ENCODE data around the gene NYAP2.

Gene NYAP2

DNA sequence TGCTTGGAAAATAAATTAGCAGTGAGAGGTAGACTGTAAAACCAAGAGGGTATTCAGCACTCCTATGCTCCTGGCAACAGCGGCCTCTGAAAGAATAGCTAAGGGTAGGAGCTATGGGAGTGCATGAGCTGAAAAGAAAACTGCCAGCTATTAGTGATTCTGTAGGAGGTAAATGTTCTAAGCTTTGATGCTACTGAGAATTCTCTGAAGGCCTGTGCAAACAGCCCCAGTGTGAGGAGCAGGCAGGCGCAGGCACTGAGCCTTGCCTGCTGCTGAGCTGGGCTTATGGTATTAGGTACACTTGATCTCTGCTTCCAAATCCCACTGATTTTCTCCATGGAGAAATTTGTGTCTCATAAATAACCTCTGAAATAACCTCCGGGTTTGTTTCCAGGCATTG is 86.7 kb downstream of the NYAP2 start:
- DNase-seq (ENCODE audit: low read depth), result no peak

DNA sequence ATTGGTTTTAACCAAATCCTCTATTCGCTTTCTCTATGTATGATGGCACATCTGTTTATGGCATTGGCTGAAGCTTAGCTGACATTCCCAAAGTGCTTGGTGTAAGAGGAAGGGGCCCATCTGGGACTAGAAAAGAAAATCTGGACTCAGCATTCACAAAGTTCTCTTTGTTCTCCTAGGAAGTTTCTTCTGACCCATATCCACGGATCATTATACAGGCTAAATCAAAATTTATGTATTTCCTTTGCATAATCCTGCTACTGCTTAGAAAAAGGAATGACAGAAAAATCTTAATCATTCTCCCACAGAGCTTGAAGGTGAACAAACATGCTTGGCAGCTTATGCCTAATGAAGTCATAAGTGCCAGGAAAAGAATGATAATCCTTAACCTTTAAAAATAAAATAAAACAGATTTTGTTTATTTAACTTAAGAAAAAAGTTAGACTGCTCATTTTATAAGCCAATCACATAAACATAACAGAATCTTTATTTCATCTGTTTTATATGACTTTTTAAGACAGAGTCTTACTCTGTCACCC is 88.4 kb downstream of the NYAP2 start:
- DNase-seq (ENCODE audit: low read depth), result no peak

DNA sequence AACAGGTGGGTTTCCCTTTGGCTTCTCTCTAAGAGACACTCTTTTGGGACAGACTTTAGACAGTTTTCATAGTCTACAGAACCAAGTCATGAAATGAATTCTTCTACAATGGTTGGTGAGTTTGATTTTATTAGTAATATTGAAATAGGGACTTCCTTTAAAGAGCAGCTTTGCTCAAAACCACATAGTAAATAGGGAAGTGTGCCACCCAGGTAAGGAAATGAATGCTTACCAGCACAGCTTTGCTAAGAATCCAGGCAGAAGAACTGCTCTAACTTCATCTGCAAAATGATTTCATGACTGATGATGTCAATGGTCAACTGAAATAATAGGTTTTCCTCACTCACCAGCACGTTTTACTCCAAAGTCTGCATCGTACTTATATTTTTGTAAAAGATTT is 89.2 kb downstream of the NYAP2 start:
- DNase-seq (ENCODE audit: low read depth), result no peak

DNA sequence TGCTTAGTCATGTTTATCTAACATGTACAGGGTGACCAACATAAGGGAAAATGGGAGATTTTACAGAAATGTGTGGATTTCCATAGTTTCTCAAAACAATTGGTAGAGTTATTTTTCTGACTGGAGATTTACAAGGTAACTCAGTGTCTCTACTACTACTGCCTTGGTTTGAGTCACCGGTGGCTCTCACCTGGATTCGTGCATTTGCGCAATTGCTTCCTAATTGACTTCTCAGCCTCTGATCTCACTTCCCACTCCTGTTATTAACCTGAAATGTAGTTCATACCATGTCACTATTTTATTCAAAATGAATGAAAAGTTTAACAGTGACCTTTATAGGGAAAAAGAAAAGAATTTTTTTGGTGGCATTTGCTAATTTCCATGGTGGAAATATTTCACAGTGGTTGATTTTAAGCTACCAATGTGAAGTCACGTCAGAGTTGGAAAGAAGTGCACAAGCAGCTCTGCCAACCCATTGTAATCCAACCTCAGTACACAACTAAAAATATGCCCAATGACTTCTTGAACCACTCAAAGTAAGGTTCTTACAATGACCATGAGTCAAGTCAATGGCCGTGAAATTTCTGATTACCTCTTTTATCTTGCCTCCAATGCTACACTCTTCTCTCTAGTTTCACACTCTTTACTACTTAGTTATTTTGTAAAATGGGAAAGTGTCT is 94.0 kb downstream of the NYAP2 start:
- DNase-seq (ENCODE audit: low read depth), result no peak

DNA sequence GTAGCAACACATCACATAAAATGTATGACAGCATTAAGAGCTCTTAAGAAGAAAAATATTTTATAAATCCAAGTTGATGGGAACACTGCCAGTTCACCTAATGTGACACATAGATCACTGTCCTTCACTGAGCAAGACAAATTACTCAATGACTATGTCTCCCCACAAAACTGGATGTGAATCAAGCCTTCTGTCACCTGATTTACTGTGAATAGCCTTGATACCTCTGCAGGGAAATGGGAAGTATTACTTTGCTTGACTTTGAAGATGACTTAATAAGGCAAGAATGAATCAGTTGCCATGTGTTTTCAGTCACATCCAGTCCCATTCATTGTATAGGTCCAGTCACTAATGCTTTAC is 94.6 kb downstream of the NYAP2 start:
- DNase-seq (ENCODE audit: low read depth), result no peak

DNA sequence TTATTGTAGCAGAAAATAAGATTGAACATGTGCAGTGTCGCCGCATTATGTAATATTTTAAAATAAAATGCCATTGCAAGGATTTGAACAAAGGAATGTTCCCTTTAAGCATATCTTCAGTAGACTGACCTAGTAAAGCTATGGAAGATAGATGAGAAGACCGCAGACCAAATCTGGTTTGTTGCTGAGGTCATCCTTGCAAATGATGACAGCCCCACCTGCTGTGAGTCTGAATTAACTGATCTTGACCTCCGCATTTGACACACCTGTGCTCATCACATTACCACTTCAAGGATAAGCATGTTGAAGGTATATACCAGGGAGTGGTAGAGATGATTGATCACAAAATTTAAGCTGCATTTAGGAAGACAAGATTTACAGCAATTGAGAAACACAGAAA is 96.2 kb downstream of the NYAP2 start:
- DNase-seq (ENCODE audit: low read depth), result no peak

DNA sequence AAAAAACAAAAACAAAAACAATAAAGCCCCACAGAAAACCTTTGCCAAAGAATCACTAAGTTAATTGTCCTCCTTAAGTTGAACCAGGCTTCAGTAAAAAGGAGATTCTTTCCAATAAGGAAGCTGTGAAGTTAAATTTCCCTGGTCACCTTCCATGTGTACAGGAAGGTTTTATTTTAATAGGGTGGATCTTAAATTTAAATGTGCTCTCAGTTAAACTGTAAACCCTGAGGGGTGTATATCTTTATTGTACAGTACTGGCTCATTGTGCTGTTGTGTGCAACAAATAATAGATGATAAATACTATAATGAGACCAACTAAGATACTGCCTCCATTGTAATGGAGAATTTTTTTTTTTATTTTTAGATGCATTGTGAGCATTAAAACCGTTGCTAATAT is 97.1 kb downstream of the NYAP2 start:
- DNase-seq (ENCODE audit: low read depth), result no peak

DNA sequence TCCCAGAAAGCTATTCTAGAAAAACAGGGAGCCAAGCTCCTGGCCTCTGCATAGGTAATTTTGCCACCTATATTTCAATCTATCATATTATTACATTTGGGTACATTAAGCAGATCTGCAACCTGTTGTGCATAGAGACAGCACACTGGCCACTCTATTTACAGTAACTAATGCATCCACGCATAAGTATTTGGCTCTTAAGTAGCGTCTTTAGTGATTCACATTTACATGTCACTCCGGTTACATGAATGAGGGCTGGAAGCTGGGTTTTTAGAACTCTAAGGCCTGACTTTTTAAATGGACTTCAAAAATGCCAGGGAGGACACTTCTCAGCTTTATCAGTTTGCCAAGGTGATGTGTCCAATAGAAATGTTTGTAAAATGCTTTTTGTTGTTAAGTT is 97.7 kb downstream of the NYAP2 start:
- no peak for DNase-seq (ENCODE audit: low read depth)

DNA sequence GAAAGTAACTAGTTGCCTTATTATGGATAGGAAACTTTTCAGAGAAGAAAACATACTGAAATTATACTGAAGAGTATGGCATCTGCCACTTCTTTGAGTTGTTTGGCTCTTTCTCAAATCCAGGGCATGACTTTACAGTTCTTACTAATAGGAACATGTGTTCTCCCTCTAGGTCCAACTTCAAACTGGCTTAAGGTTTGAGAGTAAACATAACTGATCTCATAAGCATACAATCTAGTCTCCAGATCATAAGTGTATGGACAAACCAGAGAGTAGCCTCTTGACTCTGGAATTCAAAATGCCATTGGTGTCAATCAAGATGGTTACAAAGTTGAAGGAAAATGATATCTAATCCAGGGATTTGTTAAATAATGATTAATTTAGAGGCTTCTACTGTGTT is 101.5 kb downstream of the NYAP2 start:
- DNase-seq (ENCODE audit: low read depth), result no peak

DNA sequence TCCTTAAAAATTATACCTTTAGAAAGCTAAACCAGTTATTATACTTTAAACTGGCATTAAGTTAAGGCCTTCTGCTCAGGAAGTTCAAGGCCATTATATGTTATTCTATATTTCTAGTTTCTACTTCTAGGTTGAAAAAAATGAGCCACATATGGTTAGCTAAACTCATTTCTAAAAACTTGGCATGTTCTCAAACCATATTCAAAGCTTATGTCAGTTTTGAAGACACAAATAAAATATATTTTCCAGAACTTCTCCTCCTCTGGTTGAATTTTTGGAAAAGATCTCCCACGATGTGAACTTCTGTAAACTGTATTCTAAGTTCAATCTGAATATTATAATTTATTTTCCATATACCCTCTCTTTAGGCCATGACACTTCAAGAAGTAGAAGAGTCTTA is 103.5 kb downstream of the NYAP2 start:
- DNase-seq (ENCODE audit: low read depth), result no peak

DNA sequence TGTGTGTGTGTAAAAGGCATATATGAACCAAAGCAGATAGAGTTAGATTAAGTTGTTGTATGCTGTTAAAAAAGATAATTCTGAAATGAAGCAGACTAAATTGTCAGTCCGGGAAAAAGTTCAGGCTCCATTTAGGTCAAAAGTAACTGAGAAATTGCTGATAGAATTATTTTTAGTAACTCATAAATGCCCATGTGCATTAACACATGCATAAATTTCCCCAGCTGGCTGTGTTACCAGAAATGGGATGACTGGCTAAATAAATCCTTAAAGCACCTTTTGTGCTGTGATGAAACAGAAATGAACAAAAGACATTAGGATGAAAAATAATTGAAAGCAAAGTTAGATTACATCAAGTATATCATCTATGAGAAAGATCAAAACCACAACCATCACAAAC is 111.3 kb downstream of the NYAP2 start:
- no peak for DNase-seq (ENCODE audit: low read depth)

DNA sequence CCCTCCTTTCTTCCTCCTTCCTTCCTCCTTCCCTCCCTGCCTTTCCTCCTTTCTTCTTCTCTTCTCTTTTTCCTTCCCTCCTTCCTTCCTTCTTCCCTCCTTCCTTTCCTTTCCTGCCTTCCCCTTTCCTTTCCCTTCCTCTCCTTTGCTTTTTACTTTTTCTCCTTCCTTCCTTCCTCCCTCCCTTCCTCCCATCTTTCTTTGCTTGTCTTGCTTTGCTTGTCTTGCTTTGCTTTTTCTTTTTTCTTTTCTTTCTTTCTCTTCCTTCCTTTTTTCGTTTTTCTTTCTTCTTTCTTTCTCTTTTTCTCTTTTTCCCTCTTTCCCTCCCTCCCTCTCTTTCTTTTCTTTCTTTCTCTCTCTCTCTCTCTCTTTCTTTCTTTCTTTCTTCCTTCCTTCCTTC is 113.0 kb downstream of the NYAP2 start:
- DNase-seq (ENCODE audit: low read depth), result no peak

DNA sequence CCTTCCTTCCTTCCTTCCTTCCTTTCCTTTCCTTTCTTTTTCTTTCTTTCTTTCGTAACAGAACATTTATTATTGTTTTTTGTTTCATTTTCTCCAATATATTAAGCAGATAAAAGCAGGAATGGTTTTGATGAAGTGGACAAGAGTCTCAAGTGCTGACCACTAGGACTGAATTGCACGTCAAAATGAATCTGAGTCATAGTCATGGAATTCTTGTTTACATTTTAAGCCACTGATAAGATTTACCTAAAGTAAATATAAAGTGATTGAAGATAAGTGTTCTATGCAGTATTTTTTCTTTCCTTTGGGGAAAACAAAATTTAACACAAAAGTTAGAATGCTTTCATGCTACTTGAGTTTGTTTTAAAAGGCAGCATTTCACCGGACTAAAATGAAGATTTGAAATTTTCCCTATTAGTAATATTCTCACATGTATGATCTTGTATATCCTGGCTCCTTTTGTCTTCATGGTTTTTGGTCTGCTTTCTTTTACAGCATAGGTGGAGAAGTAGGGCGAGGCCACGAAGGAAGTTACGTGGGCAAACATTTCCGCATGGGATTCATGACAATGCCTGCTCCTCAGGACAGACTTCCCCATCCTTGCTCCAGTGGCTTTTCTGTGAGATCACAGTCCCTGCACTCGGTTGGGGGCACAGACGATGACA is 113.5 kb downstream of the NYAP2 start:
- DNase-seq (ENCODE audit: low read depth), result no peak

DNA sequence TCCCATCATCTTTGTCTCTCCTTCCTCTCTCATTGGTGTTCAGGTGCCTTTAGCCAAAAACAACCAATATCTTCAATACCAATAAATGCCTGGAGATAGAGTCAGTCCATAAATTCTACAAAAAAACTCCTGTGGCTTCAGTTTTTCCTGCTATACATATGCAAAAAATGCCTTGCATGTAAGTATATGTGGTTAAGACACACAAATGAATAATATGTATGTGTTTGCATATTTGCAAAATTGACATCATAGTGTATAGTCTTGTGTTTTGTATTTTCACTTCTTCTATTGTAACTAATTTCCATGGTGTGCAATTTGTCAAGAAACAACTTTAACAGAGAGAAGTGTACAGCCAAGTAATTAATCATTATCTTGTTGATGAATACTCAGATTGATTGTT is 115.5 kb downstream of the NYAP2 start:
- no peak for DNase-seq (ENCODE audit: low read depth)

DNA sequence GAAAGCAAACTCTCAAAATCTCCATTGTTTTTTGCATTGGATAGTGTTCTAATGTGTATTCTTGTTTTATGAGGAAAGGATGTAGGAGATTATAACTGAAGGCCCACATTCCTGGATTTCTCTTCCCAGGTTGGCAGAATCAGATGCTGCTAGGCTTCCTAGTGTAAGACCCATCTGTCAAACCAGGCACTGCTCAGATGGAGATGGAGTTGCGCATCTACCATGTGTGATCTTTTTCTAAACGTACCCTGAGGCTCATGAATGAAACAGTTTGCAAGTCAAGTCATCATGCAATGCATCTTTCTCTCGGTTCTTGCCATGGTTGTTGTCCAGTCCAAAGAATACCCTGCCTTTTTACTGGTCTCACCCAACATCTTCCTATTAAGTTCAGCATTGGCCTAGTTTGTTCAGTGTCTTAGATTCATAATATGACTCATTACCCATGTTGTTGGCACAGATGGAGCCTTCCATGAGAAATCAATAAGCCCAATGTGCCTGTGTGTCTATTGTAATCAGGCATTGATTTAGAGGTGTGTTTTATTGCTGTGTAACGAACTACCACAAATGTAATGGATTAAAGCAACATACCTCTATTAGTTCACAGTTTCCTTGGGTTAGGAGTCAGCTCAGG is 127.4 kb downstream of the NYAP2 start:
- DNase-seq (ENCODE audit: low read depth), result no peak

DNA sequence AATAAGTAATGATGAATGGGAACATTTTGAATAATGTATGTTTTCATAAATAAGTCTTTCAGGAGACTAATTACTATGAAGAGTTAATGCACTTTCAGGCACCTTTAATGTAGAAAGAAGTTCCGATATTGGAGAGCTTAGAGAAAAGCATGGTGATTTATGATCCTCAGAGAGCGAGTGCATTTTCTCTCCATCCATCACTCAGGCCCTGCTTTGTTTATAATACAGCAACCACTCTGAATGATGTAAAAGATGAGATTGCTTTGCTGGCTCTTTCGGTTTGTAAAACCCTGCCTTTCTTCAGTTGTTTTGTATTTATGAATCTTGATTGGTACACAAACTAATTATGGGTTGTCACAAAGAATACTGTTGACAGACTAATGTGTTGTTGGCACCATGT is 132.0 kb downstream of the NYAP2 start:
- DNase-seq (ENCODE audit: low read depth), result no peak

DNA sequence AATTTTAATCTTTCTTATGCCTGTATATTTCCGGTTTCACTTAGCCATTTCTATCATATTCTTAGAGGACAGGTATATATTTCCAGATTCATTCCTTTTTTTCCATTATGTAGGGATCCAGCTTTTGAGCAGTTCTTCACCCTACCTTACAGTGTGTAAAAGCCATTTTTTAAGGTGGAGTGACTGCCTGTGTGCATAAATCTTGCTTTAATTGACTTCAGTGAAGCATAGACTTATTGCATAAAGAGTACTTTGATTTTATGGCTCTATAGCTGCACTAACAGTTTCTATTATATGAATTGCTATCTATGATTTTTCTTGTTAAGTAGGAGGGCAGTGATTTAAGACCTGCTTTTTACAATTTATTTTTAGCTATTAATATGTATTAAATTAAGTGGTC is 132.6 kb downstream of the NYAP2 start:
- no peak for DNase-seq (ENCODE audit: low read depth)

DNA sequence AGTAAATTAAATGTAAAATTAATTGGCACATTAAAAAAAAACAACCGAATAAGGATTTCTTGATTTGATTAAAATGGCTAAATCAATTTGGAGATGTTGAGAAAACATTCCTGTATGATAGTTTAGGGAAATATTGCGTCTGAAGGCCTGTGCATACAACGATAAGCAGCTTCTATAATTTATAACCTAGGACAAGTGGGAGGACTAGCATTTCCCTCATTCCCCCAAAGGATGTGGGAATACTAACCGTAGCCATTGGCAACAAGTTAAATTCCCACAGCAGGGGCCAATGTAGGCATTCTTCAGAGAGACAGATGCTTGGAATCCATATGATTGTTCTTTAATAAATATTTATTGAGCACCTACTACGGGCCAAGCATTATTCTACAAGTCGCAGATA is 134.5 kb downstream of the NYAP2 start:
- DNase-seq (ENCODE audit: low read depth), result no peak

DNA sequence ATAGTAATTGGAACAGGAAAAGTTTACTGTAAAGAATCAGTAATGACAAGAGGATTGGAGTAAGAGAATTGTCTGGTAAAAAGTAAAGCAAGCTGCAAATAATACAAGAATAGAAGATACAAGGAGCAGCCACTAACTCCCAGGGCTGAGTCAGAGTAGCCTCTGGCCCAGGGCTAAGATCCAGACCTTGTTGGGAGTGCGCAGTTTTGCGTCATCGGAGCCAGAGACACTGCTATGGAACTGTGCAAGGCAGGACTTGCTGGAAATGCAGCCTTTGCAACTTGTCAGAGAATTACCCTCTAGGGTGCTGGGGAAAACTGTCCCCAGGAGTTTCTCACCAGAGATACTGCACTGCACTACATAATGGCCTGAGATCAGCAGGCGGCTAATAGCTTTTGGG is 135.2 kb downstream of the NYAP2 start:
- no peak for DNase-seq (ENCODE audit: low read depth)

DNA sequence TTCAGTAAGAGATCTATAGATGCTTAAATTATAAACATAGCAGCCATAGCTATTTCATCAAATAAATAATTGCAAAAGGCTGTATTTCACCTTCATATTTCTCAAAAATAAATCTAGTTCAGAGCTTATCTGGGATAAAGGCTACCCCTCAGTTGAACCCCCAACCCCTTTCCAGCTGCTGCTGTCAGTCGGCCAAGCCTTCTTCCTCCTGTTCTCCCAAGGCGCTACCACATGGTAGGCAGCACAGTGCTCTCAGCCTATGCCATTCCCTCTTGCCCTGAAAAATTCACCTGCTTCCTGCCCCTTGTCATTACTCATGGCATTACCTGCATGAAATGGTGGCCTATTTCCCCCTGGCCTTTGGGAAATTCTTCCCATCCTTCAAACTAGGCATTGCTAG is 136.5 kb downstream of the NYAP2 start:
- no peak for DNase-seq (ENCODE audit: low read depth)

DNA sequence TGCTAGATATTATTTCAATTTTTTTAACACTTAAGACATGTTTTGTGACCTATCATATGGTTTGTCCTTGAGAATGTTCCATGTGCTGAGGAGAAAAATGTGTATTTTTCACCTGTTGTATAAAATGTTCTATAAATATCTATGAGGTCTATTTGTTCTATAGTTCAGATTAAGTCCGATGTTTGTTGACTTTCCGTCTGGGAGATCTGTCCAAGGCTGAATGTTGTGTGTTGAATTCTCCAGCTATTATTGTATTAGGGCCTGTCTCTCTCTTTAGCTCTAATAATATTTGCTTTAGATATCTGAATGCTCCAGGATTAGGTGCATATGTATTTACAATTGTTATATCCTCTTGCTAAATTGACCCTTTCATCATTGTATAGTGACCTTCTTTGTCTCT is 144.1 kb downstream of the NYAP2 start:
- no peak for DNase-seq (ENCODE audit: low read depth)

DNA sequence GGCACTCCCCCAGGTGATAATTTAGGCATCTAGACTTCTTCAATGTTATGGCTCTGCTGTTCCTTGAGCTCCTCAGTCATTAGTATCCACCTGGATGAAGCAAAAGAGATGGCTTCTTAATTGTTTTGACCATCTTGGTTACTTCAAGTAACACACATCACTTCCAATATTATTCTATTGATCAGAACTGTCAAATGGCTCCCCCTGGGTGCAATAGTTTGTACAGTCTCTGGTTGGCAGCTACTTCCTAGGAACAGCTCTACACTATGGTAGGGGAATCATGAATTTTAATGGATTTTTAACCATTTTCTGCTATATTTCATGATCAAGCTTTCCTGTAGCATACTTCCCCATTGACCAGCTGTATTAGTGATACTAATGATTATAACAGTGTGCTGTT is 157.0 kb downstream of the NYAP2 start:
- no peak for DNase-seq (ENCODE audit: low read depth)

DNA sequence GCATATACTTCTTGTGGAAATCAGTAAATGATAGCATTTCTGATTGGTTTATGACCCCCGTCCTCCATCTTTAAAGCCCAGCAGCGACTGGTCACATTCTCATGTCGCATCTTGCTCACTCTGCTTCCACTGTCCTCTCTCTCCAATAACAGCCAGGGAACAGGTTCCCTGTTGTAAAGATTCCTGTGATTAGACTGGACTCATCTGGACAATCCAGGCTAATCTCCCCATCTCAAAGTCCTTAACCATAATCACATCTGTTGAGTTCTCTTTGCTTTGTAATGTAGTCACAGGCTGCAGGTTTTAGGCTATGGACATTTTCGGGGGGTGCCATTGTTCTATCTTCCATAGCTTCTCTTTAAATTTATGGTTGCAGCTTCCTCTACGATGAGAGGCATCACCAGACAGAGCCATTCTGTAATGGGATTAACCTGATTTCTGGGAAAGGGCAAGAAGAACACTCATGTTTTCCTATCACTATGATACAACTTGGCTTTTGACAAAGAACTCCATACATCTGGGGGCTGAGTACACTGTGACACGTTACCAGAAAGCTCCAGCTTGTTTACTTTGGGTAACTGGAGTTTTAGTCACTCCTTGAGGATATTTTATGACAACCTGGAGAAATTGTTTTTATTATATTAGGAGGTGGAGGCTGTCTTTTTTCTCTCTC is 159.0 kb downstream of the NYAP2 start:
- DNase-seq (ENCODE audit: low read depth), result no peak

All from activated T-helper 1 cell treated with Interleukin-2 at 50 U/mL for 16 hours (primary cell).